Progenitor cell of endocrine pancreas (in vitro differentiated cells): ENCODE results near the gene OSER1. TPM values are rescaled to one million over a fixed set of nuclear protein-coding genes. Genes with fewer than 3 reads are reported as not detected.

Source experiments
- DNase-seq: peaks from one replicate; pipeline ENCODE4 v3.0.0; 2021; ENCODE audit warnings: low spot score; ENCODE audit not compliant: unreplicated experiment
- H3K27ac Mint-ChIP-seq: 2 replicates; pipeline ENCODE4 v1.8.0; 2021; ENCODE audit warnings: mild to moderate bottlenecking, moderate library complexity, mixed read lengths
- H3K27me3 Mint-ChIP-seq: 2 replicates; pipeline ENCODE4 v1.8.0; 2021; ENCODE audit warnings: mixed read lengths
- H3K36me3 Mint-ChIP-seq: 2 replicates; pipeline ENCODE4 v1.8.0; 2022; ENCODE audit warnings: mixed read lengths; ENCODE audit not compliant: insufficient read depth
- H3K4me1 Mint-ChIP-seq: 2 replicates; pipeline ENCODE4 v1.8.0; 2021; ENCODE audit warnings: low read depth, mixed read lengths
- H3K4me3 Mint-ChIP-seq: 2 replicates; pipeline ENCODE4 v1.8.0; 2021; ENCODE audit warnings: low read depth, mild to moderate bottlenecking, moderate library complexity, mixed read lengths
- H3K9me3 Mint-ChIP-seq: 2 replicates; pipeline ENCODE4 v1.8.0; 2021; ENCODE audit warnings: low read depth, mixed read lengths
- CTCF ChIP-seq: fragments of 200-600 bp; sonication (generic); IDR thresholded peaks from one replicate; pipeline ENCODE4 v1.5.0; 2021; ENCODE audit warnings: antibody characterized with exemption, mild to moderate bottlenecking; ENCODE audit not compliant: unreplicated experiment
- total RNA-seq: library from RNA; stranded (reverse); gene quantifications from 2 replicates; pipeline ENCODE4 v1.2.1, GENCODE V29; 2021

The OSER1 gene
- total RNA-seq, 1 donor from 2014 or later, result 35.0 TPM

GRCh38 chr20:44209686-44210405 is 725 bp downstream of the OSER1 start:
- Mint-ChIP-seq H3K27me3 (no peaks in the 10 kb centered on the region), H3K9me3 (no peaks in the 10 kb centered on the region), H3K4me1 (peaks cover 58% of the 10 kb centered on the region), H3K4me3 (peak overlapping the region; percentile 100), H3K27ac (peak overlapping the region; percentile 100), H3K36me3 (peaks cover 8% of the 10 kb centered on the region)
- TF ChIP-seq CTCF, result no peak
- DNase-seq, result peak; percentile 43

- Mint-ChIP-seq H3K36me3 (peaks cover 9% of the 10 kb centered on the region), H3K9me3 (no peaks in the 10 kb centered on the region), H3K27me3 (no peaks in the 10 kb centered on the region), H3K4me3 (peak overlapping the region; percentile 100), H3K4me1 (peaks cover 63% of the 10 kb centered on the region), H3K27ac (peak overlapping the region; percentile 100)
- no peak for DNase-seq
- TF ChIP-seq CTCF, result no peak
Measured at GRCh38 chr20:44208770-44209169, 1.8 kb downstream of the OSER1 start.

- peak overlapping the region; percentile 100 for H3K4me3 Mint-ChIP-seq
- peaks cover 9% of the 10 kb centered on the region for H3K36me3 Mint-ChIP-seq
- peaks cover 63% of the 10 kb centered on the region for H3K4me1 Mint-ChIP-seq
- H3K27ac Mint-ChIP-seq, result peak overlapping the region; percentile 100
- DNase-seq, result no peak
- H3K27me3 Mint-ChIP-seq, result no peaks in the 10 kb centered on the region
- no peak for TF ChIP-seq CTCF
- H3K9me3 Mint-ChIP-seq, result no peaks in the 10 kb centered on the region
Measured at GRCh38 chr20:44208165-44208564, 2.4 kb downstream of the OSER1 start.

- peaks cover 11% of the 10 kb centered on the region for H3K36me3 Mint-ChIP-seq
- no peak for TF ChIP-seq CTCF
- no peaks in the 10 kb centered on the region for H3K27me3 Mint-ChIP-seq
- peak overlapping the region; percentile 67 for H3K27ac Mint-ChIP-seq
- peaks cover 61% of the 10 kb centered on the region for H3K4me1 Mint-ChIP-seq
- H3K9me3 Mint-ChIP-seq, result no peaks in the 10 kb centered on the region
- H3K4me3 Mint-ChIP-seq, result peak overlapping the region; percentile 47
- no peak for DNase-seq
Measured at GRCh38 chr20:44207126-44207723, 3.3 kb downstream of the OSER1 start.

GRCh38 chr20:44206132-44206531 is 4.4 kb downstream of the OSER1 start:
- H3K27me3 Mint-ChIP-seq, result no peaks in the 10 kb centered on the region
- H3K4me1 Mint-ChIP-seq, result peaks cover 50% of the 10 kb centered on the region
- DNase-seq, result no peak
- H3K27ac Mint-ChIP-seq, result peak overlapping the region; percentile 94
- H3K4me3 Mint-ChIP-seq, result peak overlapping the region; percentile 27
- H3K36me3 Mint-ChIP-seq, result peaks cover 14% of the 10 kb centered on the region
- no peak for TF ChIP-seq CTCF
- H3K9me3 Mint-ChIP-seq, result no peaks in the 10 kb centered on the region
